AG09319 (cell line): ENCODE results near the gene ARMC9.
"Not testable (repeated sequence)": the region's sequence is repeated elsewhere in the genome, so short reads cannot be mapped to it uniquely, and the experiment has no call there.

ENCODE experiments used
- DNase-seq: peaks from one replicate; pipeline ENCODE4 v3.0.0-alpha.2; 2010; ENCODE audit warnings: low read depth; ENCODE audit errors: extremely low read depth
- CTCF ChIP-seq: IDR thresholded peaks from 2 replicates; pipeline ENCODE4 v1.5.1; 2011; ENCODE audit warnings: low read depth, mild to moderate bottlenecking, inconsistent platforms, low read length, moderate library complexity

ARMC9 gene

GRCh38 chr2:231246171-231246842, 47.9 kb downstream of the ARMC9 start:
- no peak for TF ChIP-seq CTCF

GRCh38 chr2:231250146-231250545, 51.7 kb downstream of the ARMC9 start:
- DNase-seq = peak; percentile 22
- no peak for TF ChIP-seq CTCF

More at GRCh38 chr2:231246171-231246842, 47.9 kb downstream of the ARMC9 start:
- no peak for DNase-seq

GRCh38 chr2:231250698-231251097, 52.3 kb downstream of the ARMC9 start:
- no peak for DNase-seq
- TF ChIP-seq CTCF = no peak

- DNase-seq = not testable (repeated sequence)
Observed at GRCh38 chr2:231253292-231253691, 54.9 kb downstream of the ARMC9 start.

GRCh38 chr2:231256494-231256893, 58.1 kb downstream of the ARMC9 start:
- no peak for DNase-seq
- no peak for TF ChIP-seq CTCF

GRCh38 chr2:231257763-231258162, 59.3 kb downstream of the ARMC9 start:
- DNase-seq = no peak

GRCh38 chr2:231258701-231259100, 60.3 kb downstream of the ARMC9 start:
- TF ChIP-seq CTCF = no peak
- DNase-seq = no peak

More at GRCh38 chr2:231257763-231258162, 59.3 kb downstream of the ARMC9 start:
- no peak for TF ChIP-seq CTCF

- no peak for DNase-seq
- no peak for TF ChIP-seq CTCF
Observed at GRCh38 chr2:231259104-231259503, 60.7 kb downstream of the ARMC9 start.
